Endothelial cell of umbilical vein (primary cell): Measurements from ENCODE around the gene PDE7B.

Source experiments
- MYC ChIP-seq: IDR thresholded peaks from one replicate; pipeline ENCODE4 v1.6.1; 2011; ENCODE audit warnings: mild to moderate bottlenecking, low read depth, low read length
- TF ChIP-seq, protein P1 (sequence below), 2 donors: IDR thresholded peaks; 1 replicate in 1 of 2; 2 replicates in 1 of 2; pipeline ENCODE4 v1.5.1; 2011; ENCODE audit warnings: low read length in 2 of 2, mild to moderate bottlenecking in 2 of 2, moderate library complexity in 2 of 2, control low read depth in 1 of 2, inconsistent platforms in 1 of 2, low read depth in 1 of 2; ENCODE audit not compliant: insufficient read depth in 1 of 2; ENCODE audit errors: extremely low read depth in 1 of 2

- TF ChIP-seq, protein P1, sequence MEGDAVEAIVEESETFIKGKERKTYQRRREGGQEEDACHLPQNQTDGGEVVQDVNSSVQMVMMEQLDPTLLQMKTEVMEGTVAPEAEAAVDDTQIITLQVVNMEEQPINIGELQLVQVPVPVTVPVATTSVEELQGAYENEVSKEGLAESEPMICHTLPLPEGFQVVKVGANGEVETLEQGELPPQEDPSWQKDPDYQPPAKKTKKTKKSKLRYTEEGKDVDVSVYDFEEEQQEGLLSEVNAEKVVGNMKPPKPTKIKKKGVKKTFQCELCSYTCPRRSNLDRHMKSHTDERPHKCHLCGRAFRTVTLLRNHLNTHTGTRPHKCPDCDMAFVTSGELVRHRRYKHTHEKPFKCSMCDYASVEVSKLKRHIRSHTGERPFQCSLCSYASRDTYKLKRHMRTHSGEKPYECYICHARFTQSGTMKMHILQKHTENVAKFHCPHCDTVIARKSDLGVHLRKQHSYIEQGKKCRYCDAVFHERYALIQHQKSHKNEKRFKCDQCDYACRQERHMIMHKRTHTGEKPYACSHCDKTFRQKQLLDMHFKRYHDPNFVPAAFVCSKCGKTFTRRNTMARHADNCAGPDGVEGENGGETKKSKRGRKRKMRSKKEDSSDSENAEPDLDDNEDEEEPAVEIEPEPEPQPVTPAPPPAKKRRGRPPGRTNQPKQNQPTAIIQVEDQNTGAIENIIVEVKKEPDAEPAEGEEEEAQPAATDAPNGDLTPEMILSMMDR (IDR thresholded peaks at IDR 0.05; ENCODE audit: extremely low read depth in 1 of 2, insufficient read depth in 1 of 2, low read depth in 1 of 2, low read length in 2 of 2) = no peak
- no peak for TF ChIP-seq MYC
These were observed 207.8 kb downstream of the PDE7B start for GRCh38 chr6:136059308-136059707.
